ENCODE results near the gene MAPKAP1.

Gene MAPKAP1

GRCh38 chr9:125511789-125512660 is 195.0 kb downstream of the MAPKAP1 start:
- peak; percentile 48 for DNase-seq (ENCODE audit: low read depth, low spot score)
- H3K9ac ChIP-seq (ENCODE audit: insufficient read length), result no peak overlapping the region
- H3K27ac ChIP-seq, result peak overlapping the region; percentile 55
- no peaks in the 10 kb centered on the region for H3K9me3 ChIP-seq (ENCODE audit: low read depth, low read length)
- peak overlapping the region; percentile 47 for H3K4me3 ChIP-seq
- no peaks in the 10 kb centered on the region for H3K36me3 ChIP-seq (ENCODE audit: insufficient read depth, low read length)
- TF ChIP-seq POLR2AphosphoS5 (IDR thresholded peaks at IDR 0.05; ENCODE audit: borderline replicate concordance, low read depth, low read length) (no peak), FOXP2 (optimal IDR thresholded peaks at IDR 0.05; ENCODE audit: control extremely low read depth, extremely low read length, insufficient read depth) (no peak), EZH2 (IDR thresholded peaks at IDR 0.05) (no peak)

- no peak for DNase-seq (ENCODE audit: low read depth, low spot score)
- no peak overlapping the region for H3K27ac ChIP-seq
- no peak overlapping the region for H3K4me3 ChIP-seq
- TF ChIP-seq POLR2AphosphoS5 (IDR thresholded peaks at IDR 0.05; ENCODE audit: borderline replicate concordance, low read depth, low read length) (no peak), FOXP2 (optimal IDR thresholded peaks at IDR 0.05; ENCODE audit: control extremely low read depth, extremely low read length, insufficient read depth) (no peak), EZH2 (IDR thresholded peaks at IDR 0.05) (no peak)
- no peak overlapping the region for H3K9ac ChIP-seq (ENCODE audit: insufficient read length)
- H3K36me3 ChIP-seq (ENCODE audit: insufficient read depth, low read length), result no peaks in the 10 kb centered on the region
- H3K9me3 ChIP-seq (ENCODE audit: low read depth, low read length), result no peaks in the 10 kb centered on the region
Measured at GRCh38 chr9:125510980-125511379, 196.0 kb downstream of the MAPKAP1 start.

GRCh38 chr9:125509476-125509875 is 197.5 kb downstream of the MAPKAP1 start:
- Histone ChIP-seq H3K4me3 (no peak overlapping the region), H3K27ac (no peak overlapping the region), H3K9me3 (ENCODE audit: low read depth, low read length) (no peaks in the 10 kb centered on the region), H3K36me3 (ENCODE audit: insufficient read depth, low read length) (no peaks in the 10 kb centered on the region), H3K9ac (ENCODE audit: insufficient read length) (no peak overlapping the region)
- no peak for TF ChIP-seq POLR2AphosphoS5 (IDR thresholded peaks at IDR 0.05; ENCODE audit: borderline replicate concordance, low read depth, low read length)
- no peak for TF ChIP-seq FOXP2 (optimal IDR thresholded peaks at IDR 0.05; ENCODE audit: control extremely low read depth, extremely low read length, insufficient read depth)
- DNase-seq (ENCODE audit: low read depth, low spot score), result no peak

GRCh38 chr9:125508249-125508648 is 198.8 kb downstream of the MAPKAP1 start:
- Histone ChIP-seq H3K27ac (no peak overlapping the region), H3K9ac (ENCODE audit: insufficient read length) (no peak overlapping the region), H3K4me3 (no peak overlapping the region), H3K9me3 (ENCODE audit: low read depth, low read length) (no peaks in the 10 kb centered on the region), H3K36me3 (ENCODE audit: insufficient read depth, low read length) (no peaks in the 10 kb centered on the region)
- no peak for TF ChIP-seq FOXP2 (optimal IDR thresholded peaks at IDR 0.05; ENCODE audit: control extremely low read depth, extremely low read length, insufficient read depth)
- no peak for TF ChIP-seq EZH2 (IDR thresholded peaks at IDR 0.05)
- no peak for TF ChIP-seq POLR2AphosphoS5 (IDR thresholded peaks at IDR 0.05; ENCODE audit: borderline replicate concordance, low read depth, low read length)
- no peak for DNase-seq (ENCODE audit: low read depth, low spot score)

- Histone ChIP-seq H3K9ac (ENCODE audit: insufficient read length) (no peak overlapping the region), H3K9me3 (ENCODE audit: low read depth, low read length) (no peaks in the 10 kb centered on the region), H3K4me3 (no peak overlapping the region), H3K27ac (no peak overlapping the region), H3K36me3 (ENCODE audit: insufficient read depth, low read length) (no peaks in the 10 kb centered on the region)
- no peak for DNase-seq (ENCODE audit: low read depth, low spot score)
- no peak for TF ChIP-seq POLR2AphosphoS5 (IDR thresholded peaks at IDR 0.05; ENCODE audit: borderline replicate concordance, low read depth, low read length)
- no peak for TF ChIP-seq FOXP2 (optimal IDR thresholded peaks at IDR 0.05; ENCODE audit: control extremely low read depth, extremely low read length, insufficient read depth)
- TF ChIP-seq EZH2 (IDR thresholded peaks at IDR 0.05), result no peak
Measured at GRCh38 chr9:125507226-125507625, 199.8 kb downstream of the MAPKAP1 start.

GRCh38 chr9:125505988-125506438 is 201.0 kb downstream of the MAPKAP1 start:
- Histone ChIP-seq H3K4me3 (no peak overlapping the region), H3K27ac (no peak overlapping the region), H3K36me3 (ENCODE audit: insufficient read depth, low read length) (no peaks in the 10 kb centered on the region), H3K9ac (ENCODE audit: insufficient read length) (no peak overlapping the region), H3K9me3 (ENCODE audit: low read depth, low read length) (no peaks in the 10 kb centered on the region)
- DNase-seq (ENCODE audit: low read depth, low spot score), result no peak
- TF ChIP-seq EZH2 (IDR thresholded peaks at IDR 0.05), result no peak
- no peak for TF ChIP-seq FOXP2 (optimal IDR thresholded peaks at IDR 0.05; ENCODE audit: control extremely low read depth, extremely low read length, insufficient read depth)
- TF ChIP-seq POLR2AphosphoS5 (IDR thresholded peaks at IDR 0.05; ENCODE audit: borderline replicate concordance, low read depth, low read length), result no peak

- Histone ChIP-seq H3K9me3 (ENCODE audit: low read depth, low read length) (no peaks in the 10 kb centered on the region), H3K4me3 (no peak overlapping the region), H3K9ac (ENCODE audit: insufficient read length) (no peak overlapping the region), H3K36me3 (ENCODE audit: insufficient read depth, low read length) (no peaks in the 10 kb centered on the region), H3K27ac (no peak overlapping the region)
- DNase-seq (ENCODE audit: low read depth, low spot score), result no peak
- TF ChIP-seq FOXP2 (optimal IDR thresholded peaks at IDR 0.05; ENCODE audit: control extremely low read depth, extremely low read length, insufficient read depth) (no peak), POLR2AphosphoS5 (IDR thresholded peaks at IDR 0.05; ENCODE audit: borderline replicate concordance, low read depth, low read length) (no peak), EZH2 (IDR thresholded peaks at IDR 0.05) (no peak)
Measured at GRCh38 chr9:125504616-125505015, 202.4 kb downstream of the MAPKAP1 start.

GRCh38 chr9:125497906-125498305 is 209.1 kb downstream of the MAPKAP1 start:
- Histone ChIP-seq H3K36me3 (ENCODE audit: insufficient read depth, low read length) (no peaks in the 10 kb centered on the region), H3K27ac (no peak overlapping the region), H3K4me3 (no peak overlapping the region), H3K9ac (ENCODE audit: insufficient read length) (no peak overlapping the region), H3K9me3 (ENCODE audit: low read depth, low read length) (no peaks in the 10 kb centered on the region)
- TF ChIP-seq FOXP2 (optimal IDR thresholded peaks at IDR 0.05; ENCODE audit: control extremely low read depth, extremely low read length, insufficient read depth) (no peak), POLR2AphosphoS5 (IDR thresholded peaks at IDR 0.05; ENCODE audit: borderline replicate concordance, low read depth, low read length) (no peak), EZH2 (IDR thresholded peaks at IDR 0.05) (no peak)
- DNase-seq (ENCODE audit: low read depth, low spot score), result no peak
